AG10803 (cell line): ENCODE data around the gene OR2W3.

ENCODE experiments used
- DNase-seq: peaks from one replicate; pipeline ENCODE4 v3.0.0; 2010; ENCODE audit warnings: low read depth
- H3K4me3 ChIP-seq: 2 replicates; pipeline ENCODE4 v1.5.1; 2011; ENCODE audit warnings: mild to moderate bottlenecking, low read length, control low read depth
- CTCF ChIP-seq: conservative IDR thresholded peaks from 2 replicates; pipeline ENCODE4 v1.5.1; 2011; ENCODE audit warnings: mild to moderate bottlenecking, low read length, control low read depth, inconsistent platforms

The OR2W3 gene

GRCh38 chr1:247942624-247943023 lies 47.2 kb downstream of the OR2W3 start:
- no peak for TF ChIP-seq CTCF
- H3K4me3 ChIP-seq = no peak overlapping the region
- no peak for DNase-seq
